ENCODE data around the gene FBXO8.

The FBXO8 gene

DNA sequence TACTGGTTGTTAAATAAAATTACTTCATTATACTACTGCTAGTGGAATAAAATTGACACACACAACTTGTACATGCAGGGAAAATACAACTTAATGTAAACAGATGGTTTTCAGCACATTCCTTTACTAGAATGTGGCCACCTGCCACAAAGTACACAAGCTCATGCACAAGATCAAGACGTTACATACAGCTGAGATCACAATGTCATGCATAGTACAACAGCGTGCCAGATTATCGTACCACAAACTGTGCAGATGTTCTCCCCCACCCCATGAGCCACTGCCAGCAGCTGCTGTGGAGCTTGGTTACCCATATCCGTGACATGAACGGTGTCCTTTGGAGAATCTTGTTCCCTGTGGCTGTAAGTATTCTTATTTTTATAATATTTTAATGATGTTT is 27.7 kb downstream of the FBXO8 start:
- Histone ChIP-seq H3K79me2 (ENCODE audit: insufficient read depth, low read length) (no peaks in the 10 kb centered on the region), H3K9me2 (replicated peaks; ENCODE audit: low read depth, low read length) (no peaks in the 10 kb centered on the region), H4K20me1 (ENCODE audit: insufficient read depth, low read length, poor library complexity, severe bottlenecking) (no peaks in the 10 kb centered on the region), H3K27me3 (ENCODE audit: insufficient read depth, low read length, poor library complexity, severe bottlenecking) (no peaks in the 10 kb centered on the region), H3K4me1 (ENCODE audit: insufficient read depth, low read length, poor library complexity, severe bottlenecking) (no peaks in the 10 kb centered on the region), H3K9me3 (ENCODE audit: insufficient read depth, low read depth, low read length) (no peaks in the 10 kb centered on the region), H3F3A (ENCODE audit: low read depth) (no peaks in the 10 kb centered on the region), H2AFZ (ENCODE audit: low read length) (no peak overlapping the region), H3K36me3 (ENCODE audit: insufficient read depth, low read length) (peaks cover 22% of the 10 kb centered on the region), H3K4me3 (ENCODE audit: low read length, poor library complexity, severe bottlenecking) (no peak overlapping the region), H3K4me2 (ENCODE audit: low read depth, low read length, poor library complexity, severe bottlenecking) (no peak overlapping the region), H3K9ac (ENCODE audit: low read depth, low read length, poor library complexity, severe bottlenecking) (no peak overlapping the region)
- no peak for TF ChIP-seq EZH2phosphoT487 (IDR thresholded peaks at IDR 0.05; ENCODE audit: borderline replicate concordance)
- TF ChIP-seq, protein P1, sequence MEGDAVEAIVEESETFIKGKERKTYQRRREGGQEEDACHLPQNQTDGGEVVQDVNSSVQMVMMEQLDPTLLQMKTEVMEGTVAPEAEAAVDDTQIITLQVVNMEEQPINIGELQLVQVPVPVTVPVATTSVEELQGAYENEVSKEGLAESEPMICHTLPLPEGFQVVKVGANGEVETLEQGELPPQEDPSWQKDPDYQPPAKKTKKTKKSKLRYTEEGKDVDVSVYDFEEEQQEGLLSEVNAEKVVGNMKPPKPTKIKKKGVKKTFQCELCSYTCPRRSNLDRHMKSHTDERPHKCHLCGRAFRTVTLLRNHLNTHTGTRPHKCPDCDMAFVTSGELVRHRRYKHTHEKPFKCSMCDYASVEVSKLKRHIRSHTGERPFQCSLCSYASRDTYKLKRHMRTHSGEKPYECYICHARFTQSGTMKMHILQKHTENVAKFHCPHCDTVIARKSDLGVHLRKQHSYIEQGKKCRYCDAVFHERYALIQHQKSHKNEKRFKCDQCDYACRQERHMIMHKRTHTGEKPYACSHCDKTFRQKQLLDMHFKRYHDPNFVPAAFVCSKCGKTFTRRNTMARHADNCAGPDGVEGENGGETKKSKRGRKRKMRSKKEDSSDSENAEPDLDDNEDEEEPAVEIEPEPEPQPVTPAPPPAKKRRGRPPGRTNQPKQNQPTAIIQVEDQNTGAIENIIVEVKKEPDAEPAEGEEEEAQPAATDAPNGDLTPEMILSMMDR (conservative IDR thresholded peaks at IDR 0.05; ENCODE audit: low read length): no peak

DNA sequence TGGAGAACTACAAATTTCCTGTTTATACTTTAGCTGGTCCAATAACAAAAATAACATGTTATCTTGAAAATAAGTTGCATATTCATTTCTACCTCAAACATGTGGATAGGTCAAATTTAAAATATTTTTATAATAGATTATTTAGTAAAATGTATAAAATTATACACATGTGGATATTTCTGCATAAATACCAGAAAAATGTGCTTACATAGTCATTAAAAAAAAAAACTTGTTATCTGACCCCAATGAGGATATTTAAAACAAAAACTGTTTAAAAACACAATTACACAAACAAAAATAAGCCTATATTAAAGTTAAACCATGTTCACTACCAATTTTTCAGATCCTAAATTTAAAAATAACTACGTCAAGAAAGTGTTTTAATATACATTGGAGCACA is 28.1 kb downstream of the FBXO8 start:
- H3K4me1 ChIP-seq (ENCODE audit: insufficient read depth, low read length, poor library complexity, severe bottlenecking): no peaks in the 10 kb centered on the region
- H3K9me3 ChIP-seq (ENCODE audit: insufficient read depth, low read depth, low read length): no peaks in the 10 kb centered on the region
- H3K9ac ChIP-seq (ENCODE audit: low read depth, low read length, poor library complexity, severe bottlenecking): no peak overlapping the region
- H3K27me3 ChIP-seq (ENCODE audit: insufficient read depth, low read length, poor library complexity, severe bottlenecking): no peaks in the 10 kb centered on the region
- H2AFZ ChIP-seq (ENCODE audit: low read length): no peak overlapping the region
- no peaks in the 10 kb centered on the region for H3K79me2 ChIP-seq (ENCODE audit: insufficient read depth, low read length)
- H3K36me3 ChIP-seq (ENCODE audit: insufficient read depth, low read length): peaks cover 22% of the 10 kb centered on the region
- no peaks in the 10 kb centered on the region for H3K9me2 ChIP-seq (replicated peaks; ENCODE audit: low read depth, low read length)
- no peak overlapping the region for H3K4me2 ChIP-seq (ENCODE audit: low read depth, low read length, poor library complexity, severe bottlenecking)
- no peaks in the 10 kb centered on the region for H3F3A ChIP-seq (ENCODE audit: low read depth)
- no peak overlapping the region for H3K4me3 ChIP-seq (ENCODE audit: low read length, poor library complexity, severe bottlenecking)
- TF ChIP-seq EZH2phosphoT487 (IDR thresholded peaks at IDR 0.05; ENCODE audit: borderline replicate concordance): no peak
- TF ChIP-seq, protein P1 (conservative IDR thresholded peaks at IDR 0.05; ENCODE audit: low read length): no peak
- no peaks in the 10 kb centered on the region for H4K20me1 ChIP-seq (ENCODE audit: insufficient read depth, low read length, poor library complexity, severe bottlenecking)

DNA sequence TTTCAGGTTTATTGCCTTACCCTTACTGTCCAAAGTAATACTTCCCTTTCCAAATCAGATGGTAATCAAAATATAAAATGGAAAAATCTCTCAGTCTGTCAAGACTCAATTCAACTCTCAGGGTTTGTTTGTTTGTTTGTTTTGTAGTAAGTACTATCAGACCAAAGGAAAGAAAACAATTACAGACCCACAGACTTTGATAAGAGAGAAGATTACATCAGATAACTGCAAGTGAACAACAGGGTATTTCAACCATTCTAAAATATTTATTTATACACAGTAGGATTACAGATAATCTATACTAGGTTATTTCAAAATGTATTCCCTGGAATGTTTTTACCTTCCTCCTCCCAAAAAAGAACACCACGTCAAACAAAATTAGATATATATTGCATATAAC is 28.9 kb downstream of the FBXO8 start:
- Histone ChIP-seq H3K4me3 (ENCODE audit: low read length, poor library complexity, severe bottlenecking) (no peak overlapping the region), H3K27me3 (ENCODE audit: insufficient read depth, low read length, poor library complexity, severe bottlenecking) (no peaks in the 10 kb centered on the region), H2AFZ (ENCODE audit: low read length) (no peak overlapping the region), H3K4me2 (ENCODE audit: low read depth, low read length, poor library complexity, severe bottlenecking) (no peak overlapping the region), H3F3A (ENCODE audit: low read depth) (no peaks in the 10 kb centered on the region), H3K79me2 (ENCODE audit: insufficient read depth, low read length) (no peaks in the 10 kb centered on the region), H3K9me3 (ENCODE audit: insufficient read depth, low read depth, low read length) (no peaks in the 10 kb centered on the region), H3K9ac (ENCODE audit: low read depth, low read length, poor library complexity, severe bottlenecking) (no peak overlapping the region), H3K4me1 (ENCODE audit: insufficient read depth, low read length, poor library complexity, severe bottlenecking) (no peaks in the 10 kb centered on the region), H3K9me2 (replicated peaks; ENCODE audit: low read depth, low read length) (no peaks in the 10 kb centered on the region), H3K36me3 (ENCODE audit: insufficient read depth, low read length) (peaks cover 18% of the 10 kb centered on the region), H4K20me1 (ENCODE audit: insufficient read depth, low read length, poor library complexity, severe bottlenecking) (no peaks in the 10 kb centered on the region)
- TF ChIP-seq, protein P1 (conservative IDR thresholded peaks at IDR 0.05; ENCODE audit: low read length): no peak
- TF ChIP-seq EZH2phosphoT487 (IDR thresholded peaks at IDR 0.05; ENCODE audit: borderline replicate concordance): no peak
